ENCODE data around the gene ZIC1. TPM values are rescaled to one million over a fixed set of nuclear protein-coding genes. Genes with fewer than 3 reads are reported as not detected.

ZIC1 gene
- total RNA-seq, 1 donor: not detected

- H3K4me3 ChIP-seq (ENCODE audit: low read depth, low read length): peak overlapping the region; percentile 35
- no peak for DNase-seq (ENCODE audit: low read depth)
- TF ChIP-seq CTCF (IDR thresholded peaks at IDR 0.05; ENCODE audit: insufficient read depth, low read depth, low read length): no peak
Measured at GRCh38 chr3:147410526-147411237, 1.5 kb downstream of the ZIC1 start.

- DNase-seq (ENCODE audit: low read depth): no peak
- H3K4me3 ChIP-seq (ENCODE audit: low read depth, low read length): peak overlapping the region; percentile 35
- TF ChIP-seq CTCF (IDR thresholded peaks at IDR 0.05; ENCODE audit: insufficient read depth, low read depth, low read length): no peak
Measured at GRCh38 chr3:147411238-147411814, 2.2 kb downstream of the ZIC1 start.

GRCh38 chr3:147411815-147412241 lies 2.7 kb downstream of the ZIC1 start:
- DNase-seq (ENCODE audit: low read depth): no peak
- no peak overlapping the region for H3K4me3 ChIP-seq (ENCODE audit: low read depth, low read length)
- no peak for TF ChIP-seq CTCF (IDR thresholded peaks at IDR 0.05; ENCODE audit: insufficient read depth, low read depth, low read length)

- H3K4me3 ChIP-seq (ENCODE audit: low read depth, low read length): no peak overlapping the region
- TF ChIP-seq CTCF (IDR thresholded peaks at IDR 0.05; ENCODE audit: insufficient read depth, low read depth, low read length): no peak
- no peak for DNase-seq (ENCODE audit: low read depth)
Measured at GRCh38 chr3:147412261-147412916, 3.2 kb downstream of the ZIC1 start.

GRCh38 chr3:147412917-147413685 lies 3.9 kb downstream of the ZIC1 start:
- no peak for TF ChIP-seq CTCF (IDR thresholded peaks at IDR 0.05; ENCODE audit: insufficient read depth, low read depth, low read length)
- DNase-seq (ENCODE audit: low read depth): no peak
- peak overlapping the region; percentile 10 for H3K4me3 ChIP-seq (ENCODE audit: low read depth, low read length)

- no peak for DNase-seq (ENCODE audit: low read depth)
- H3K4me3 ChIP-seq (ENCODE audit: low read depth, low read length): peak overlapping the region; percentile 10
- TF ChIP-seq CTCF (IDR thresholded peaks at IDR 0.05; ENCODE audit: insufficient read depth, low read depth, low read length): no peak
Measured at GRCh38 chr3:147413686-147414389, 4.7 kb downstream of the ZIC1 start.
